ENCODE data around the gene MYL6. TPM values are rescaled to one million over a fixed set of nuclear protein-coding genes. Genes with fewer than 3 reads are reported as not detected.

The MYL6 gene
- total RNA-seq, 1 experiment from 2014 or later, result 932 TPM

DNA sequence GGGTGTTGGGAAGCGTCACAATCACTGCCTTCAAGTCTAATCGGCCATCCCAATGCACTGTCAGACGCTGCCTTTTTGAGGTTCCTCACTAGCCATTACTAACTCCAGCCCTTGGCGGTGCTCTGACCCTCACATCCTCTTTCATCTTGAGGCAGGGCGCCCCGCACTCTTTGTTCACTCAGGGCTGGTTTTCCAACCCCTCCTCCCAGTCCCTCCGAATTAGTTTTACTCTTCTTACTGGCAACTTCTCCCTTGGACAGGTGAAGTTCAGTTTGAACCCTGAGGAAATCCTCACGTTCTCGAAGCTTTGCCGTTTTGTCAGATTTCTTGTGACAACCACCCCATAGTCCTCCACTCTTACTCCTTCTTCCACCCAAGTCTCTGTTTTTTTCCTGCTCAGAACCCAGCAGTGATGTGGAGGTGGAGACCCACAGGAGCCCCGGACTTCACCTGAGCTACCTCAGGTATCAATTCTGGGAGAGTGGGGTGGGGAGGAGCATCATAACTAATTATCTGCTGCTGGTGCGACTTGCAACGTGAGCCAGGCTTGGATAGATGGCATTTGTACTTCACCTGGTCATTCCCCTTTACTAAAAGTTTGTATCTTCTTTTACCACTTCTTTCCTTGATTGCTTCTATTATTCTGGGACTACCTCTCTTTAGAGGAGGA is 39.3 kb upstream of the MYL6 start:
- Mint-ChIP-seq H3K4me1 (peaks cover 21% of the 10 kb centered on the region), H3K4me3 (peak overlapping the region; percentile 100), H3K27ac (peak overlapping the region; percentile 97), H3K9me3 (no peaks in the 10 kb centered on the region), H3K27me3 (ENCODE audit: low read depth) (no peaks in the 10 kb centered on the region), H3K36me3 (peaks cover 31% of the 10 kb centered on the region)
- DNase-seq (ENCODE audit: low spot score), result no peak
- ChIA-PET CTCF (interaction anchor here (0.7 to 4.3 kb wide), 25 partner anchors 8 to 197 kb away, joined by 3 to 95 read pairs (median 5); partner anchors contain the start of genes ANKRD52, CNPY2, ESYT1 and MYL6), POLR2A (interaction anchor here (0.6 to 3.6 kb wide), 17 partner anchors 7 to 403 kb away, joined by 3 to 71 read pairs (median 5); partner anchors contain the start of genes ERBB3, ESYT1, MYL6 and MYL6B)
- TF ChIP-seq PRDM15 (CRISPR knock-in tag; IDR thresholded peaks at IDR 0.05), result no peak
- TF ChIP-seq, protein P1, sequence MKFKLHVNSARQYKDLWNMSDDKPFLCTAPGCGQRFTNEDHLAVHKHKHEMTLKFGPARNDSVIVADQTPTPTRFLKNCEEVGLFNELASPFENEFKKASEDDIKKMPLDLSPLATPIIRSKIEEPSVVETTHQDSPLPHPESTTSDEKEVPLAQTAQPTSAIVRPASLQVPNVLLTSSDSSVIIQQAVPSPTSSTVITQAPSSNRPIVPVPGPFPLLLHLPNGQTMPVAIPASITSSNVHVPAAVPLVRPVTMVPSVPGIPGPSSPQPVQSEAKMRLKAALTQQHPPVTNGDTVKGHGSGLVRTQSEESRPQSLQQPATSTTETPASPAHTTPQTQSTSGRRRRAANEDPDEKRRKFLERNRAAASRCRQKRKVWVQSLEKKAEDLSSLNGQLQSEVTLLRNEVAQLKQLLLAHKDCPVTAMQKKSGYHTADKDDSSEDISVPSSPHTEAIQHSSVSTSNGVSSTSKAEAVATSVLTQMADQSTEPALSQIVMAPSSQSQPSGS (CRISPR knock-in tag; IDR thresholded peaks at IDR 0.05; ENCODE audit: borderline replicate concordance, low read depth), result no peak
- no peak for TF ChIP-seq SP1 (CRISPR knock-in tag; conservative IDR thresholded peaks at IDR 0.05)
- TF ChIP-seq, protein P2, sequence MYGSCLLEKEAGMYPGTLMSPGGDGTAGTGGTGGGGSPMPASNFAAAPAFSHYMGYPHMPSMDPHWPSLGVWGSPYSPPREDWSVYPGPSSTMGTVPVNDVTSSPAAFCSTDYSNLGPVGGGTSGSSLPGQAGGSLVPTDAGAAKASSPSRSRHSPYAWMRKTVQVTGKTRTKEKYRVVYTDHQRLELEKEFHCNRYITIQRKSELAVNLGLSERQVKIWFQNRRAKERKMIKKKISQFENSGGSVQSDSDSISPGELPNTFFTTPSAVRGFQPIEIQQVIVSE (CRISPR knock-in tag; IDR thresholded peaks at IDR 0.05; ENCODE audit: borderline replicate concordance), result no peak
- no peak for TF ChIP-seq ETV6 (CRISPR knock-in tag; IDR thresholded peaks at IDR 0.05)
- no peak for TF ChIP-seq ELF4 (CRISPR knock-in tag; IDR thresholded peaks at IDR 0.05; ENCODE audit: low read depth)
- ATAC-seq, result peak; percentile 0

DNA sequence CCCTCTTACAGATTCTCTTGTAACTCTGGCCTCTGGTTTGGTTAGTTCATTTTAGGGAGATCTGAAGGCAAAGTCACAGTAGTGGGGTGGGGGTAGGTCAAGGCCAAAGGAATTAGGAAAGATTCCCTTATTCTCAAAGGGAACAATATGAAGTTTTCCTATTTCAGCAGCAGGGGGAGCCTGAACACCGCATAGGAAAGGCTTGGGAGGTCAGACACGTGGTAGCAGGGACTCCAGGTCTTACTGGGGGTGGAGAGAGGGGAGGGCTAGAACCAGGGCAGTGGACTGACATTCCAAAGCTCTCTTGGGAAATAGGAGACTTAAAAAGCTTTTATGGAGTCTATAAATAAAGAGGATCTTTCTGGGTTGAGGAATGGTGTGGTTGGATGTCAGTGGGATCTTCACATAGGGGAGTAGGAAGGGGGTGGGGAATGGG is 38.8 kb upstream of the MYL6 start:
- peak; percentile 46 for ATAC-seq
- TF ChIP-seq, protein P3, sequence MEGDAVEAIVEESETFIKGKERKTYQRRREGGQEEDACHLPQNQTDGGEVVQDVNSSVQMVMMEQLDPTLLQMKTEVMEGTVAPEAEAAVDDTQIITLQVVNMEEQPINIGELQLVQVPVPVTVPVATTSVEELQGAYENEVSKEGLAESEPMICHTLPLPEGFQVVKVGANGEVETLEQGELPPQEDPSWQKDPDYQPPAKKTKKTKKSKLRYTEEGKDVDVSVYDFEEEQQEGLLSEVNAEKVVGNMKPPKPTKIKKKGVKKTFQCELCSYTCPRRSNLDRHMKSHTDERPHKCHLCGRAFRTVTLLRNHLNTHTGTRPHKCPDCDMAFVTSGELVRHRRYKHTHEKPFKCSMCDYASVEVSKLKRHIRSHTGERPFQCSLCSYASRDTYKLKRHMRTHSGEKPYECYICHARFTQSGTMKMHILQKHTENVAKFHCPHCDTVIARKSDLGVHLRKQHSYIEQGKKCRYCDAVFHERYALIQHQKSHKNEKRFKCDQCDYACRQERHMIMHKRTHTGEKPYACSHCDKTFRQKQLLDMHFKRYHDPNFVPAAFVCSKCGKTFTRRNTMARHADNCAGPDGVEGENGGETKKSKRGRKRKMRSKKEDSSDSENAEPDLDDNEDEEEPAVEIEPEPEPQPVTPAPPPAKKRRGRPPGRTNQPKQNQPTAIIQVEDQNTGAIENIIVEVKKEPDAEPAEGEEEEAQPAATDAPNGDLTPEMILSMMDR (IDR thresholded peaks at IDR 0.05), result peak; percentile 71
- TF ChIP-seq, protein P4, sequence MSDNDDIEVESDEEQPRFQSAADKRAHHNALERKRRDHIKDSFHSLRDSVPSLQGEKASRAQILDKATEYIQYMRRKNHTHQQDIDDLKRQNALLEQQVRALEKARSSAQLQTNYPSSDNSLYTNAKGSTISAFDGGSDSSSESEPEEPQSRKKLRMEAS (CRISPR knock-in tag; IDR thresholded peaks at IDR 0.05), result peak; percentile 80; the same call in 1 of the 2 replicates
- no peak for TF ChIP-seq FOXP1 (CRISPR knock-in tag; IDR thresholded peaks at IDR 0.05; ENCODE audit: borderline replicate concordance)
- TF ChIP-seq, protein P5, sequence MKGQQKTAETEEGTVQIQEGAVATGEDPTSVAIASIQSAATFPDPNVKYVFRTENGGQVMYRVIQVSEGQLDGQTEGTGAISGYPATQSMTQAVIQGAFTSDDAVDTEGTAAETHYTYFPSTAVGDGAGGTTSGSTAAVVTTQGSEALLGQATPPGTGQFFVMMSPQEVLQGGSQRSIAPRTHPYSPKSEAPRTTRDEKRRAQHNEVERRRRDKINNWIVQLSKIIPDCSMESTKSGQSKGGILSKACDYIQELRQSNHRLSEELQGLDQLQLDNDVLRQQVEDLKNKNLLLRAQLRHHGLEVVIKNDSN (CRISPR knock-in tag; IDR thresholded peaks at IDR 0.05), result peak; percentile 77; the same call in 1 of the 2 replicates
- TF ChIP-seq, protein P6, sequence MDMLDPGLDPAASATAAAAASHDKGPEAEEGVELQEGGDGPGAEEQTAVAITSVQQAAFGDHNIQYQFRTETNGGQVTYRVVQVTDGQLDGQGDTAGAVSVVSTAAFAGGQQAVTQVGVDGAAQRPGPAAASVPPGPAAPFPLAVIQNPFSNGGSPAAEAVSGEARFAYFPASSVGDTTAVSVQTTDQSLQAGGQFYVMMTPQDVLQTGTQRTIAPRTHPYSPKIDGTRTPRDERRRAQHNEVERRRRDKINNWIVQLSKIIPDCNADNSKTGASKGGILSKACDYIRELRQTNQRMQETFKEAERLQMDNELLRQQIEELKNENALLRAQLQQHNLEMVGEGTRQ (CRISPR knock-in tag; IDR thresholded peaks at IDR 0.05), result peak; percentile 75
- Mint-ChIP-seq H3K36me3 (peaks cover 30% of the 10 kb centered on the region), H3K27ac (peak overlapping the region; percentile 97), H3K9me3 (no peaks in the 10 kb centered on the region), H3K4me1 (peaks cover 21% of the 10 kb centered on the region), H3K4me3 (peak overlapping the region; percentile 100), H3K27me3 (ENCODE audit: low read depth) (no peaks in the 10 kb centered on the region)
- CTCF ChIA-PET, result interaction anchor here (0.5 to 4.3 kb wide), 17 partner anchors 9 to 213 kb away, joined by 3 to 95 read pairs (median 7); partner anchors contain the start of genes ANKRD52, COQ10A, ESYT1 and MYL6B
- DNase-seq (ENCODE audit: low spot score), result peak; percentile 73
- POLR2A ChIA-PET, result interaction anchor here (0.5 to 3.6 kb wide), 6 partner anchors 9 to 402 kb away, joined by 3 to 71 read pairs (median 4); partner anchors contain the start of genes ESYT1, MYL6, RAB5B and RBMS2
